CD14-positive monocyte (primary cell): ENCODE measurements around the gene KITLG. TPM values are rescaled to one million over a fixed set of nuclear protein-coding genes. Genes with fewer than 3 reads are reported as not detected.

Source experiments
- DNase-seq, 3 donors: peaks; one replicate each; pipeline ENCODE4 v3.0.0-alpha.2; 2011 to 2022
- H2AFZ ChIP-seq: 2 replicates; pipeline ENCODE4 v1.6.0; 2012; ENCODE audit warnings: mild to moderate bottlenecking, low read depth, low read length, inconsistent platforms; ENCODE audit not compliant: insufficient read depth, poor library complexity, severe bottlenecking
- H3K27ac ChIP-seq, 2 donors: 1 replicate in 1 of 2; 2 replicates in 1 of 2; pipeline ENCODE4 v1.5.1; 2012 to 2013; ENCODE audit warnings: low read length in 2 of 2, control low read depth in 1 of 2, inconsistent platforms in 1 of 2, low read depth in 1 of 2, mild to moderate bottlenecking in 1 of 2
- H3K27me3 ChIP-seq, 2 donors: one replicate each; pipeline versions ENCODE4 v1.6.0 to v1.6.1; 2011 to 2013; ENCODE audit warnings: low read length in 2 of 2; ENCODE audit not compliant: control insufficient read depth in 2 of 2, insufficient read depth in 2 of 2
- H3K36me3 ChIP-seq, 2 donors: replicated peaks in 1 of 2; 1 replicate in 1 of 2; 2 replicates in 1 of 2; pipeline versions ENCODE4 v1.5.1 to v1.6.1; 2012 to 2013; ENCODE audit warnings: low read length in 2 of 2, control low read depth in 1 of 2, inconsistent platforms in 1 of 2, mild to moderate bottlenecking in 1 of 2; ENCODE audit not compliant: insufficient read depth in 2 of 2, control insufficient read depth in 1 of 2
- H3K4me1 ChIP-seq, 2 donors: 1 replicate in 1 of 2; 2 replicates in 1 of 2; pipeline versions ENCODE4 v1.5.1 to v1.6.1; 2012 to 2013; ENCODE audit warnings: low read length in 2 of 2, control low read depth in 1 of 2, inconsistent platforms in 1 of 2, mild to moderate bottlenecking in 1 of 2, moderate library complexity in 1 of 2; ENCODE audit not compliant: insufficient read depth in 2 of 2, control insufficient read depth in 1 of 2
- H3K4me2 ChIP-seq: replicated peaks from 2 replicates; pipeline ENCODE3; 2012; ENCODE audit warnings: low read length, moderate library complexity, mild to moderate bottlenecking; ENCODE audit not compliant: poor library complexity, severe bottlenecking; ENCODE audit errors: extremely low read depth
- H3K4me3 ChIP-seq, 3 experiments: fragments of 200-600 bp in 1 of 3; sonication (generic) in 1 of 3; replicated peaks in 1 of 3; 1 replicate in 2 of 3; 2 replicates in 1 of 3; pipeline ENCODE4 v1.5.1; 2011 to 2013; ENCODE audit warnings: low read length in 3 of 3, mild to moderate bottlenecking in 3 of 3, control low read depth in 2 of 3, low read depth in 2 of 3, inconsistent platforms in 1 of 3, moderate library complexity in 1 of 3
- H3K79me2 ChIP-seq: 2 replicates; pipeline ENCODE4 v1.6.0; 2012; ENCODE audit warnings: mild to moderate bottlenecking, control low read depth, inconsistent platforms, low read length, moderate library complexity; ENCODE audit not compliant: insufficient read depth
- H3K9ac ChIP-seq: 2 replicates; pipeline ENCODE4 v1.6.0; 2017; ENCODE audit warnings: low read length, mild to moderate bottlenecking; ENCODE audit not compliant: insufficient read depth, poor library complexity, severe bottlenecking
- H3K9me3 ChIP-seq, 2 donors: replicated peaks in 1 of 2; 1 replicate in 1 of 2; 2 replicates in 1 of 2; pipeline versions ENCODE4 v1.5.1 to v1.6.1; 2012 to 2013; ENCODE audit warnings: low read length in 2 of 2, control low read depth in 1 of 2; ENCODE audit not compliant: control insufficient read depth in 1 of 2, insufficient read depth in 1 of 2
- H4K20me1 ChIP-seq: 2 replicates; pipeline ENCODE4 v1.6.0; 2012; ENCODE audit warnings: mild to moderate bottlenecking, low read length, control low read depth, moderate library complexity; ENCODE audit not compliant: insufficient read depth
- H3K27ac Mint-ChIP-seq, 7 donors: one replicate each; pipeline ENCODE4 v1.8.0; 2020; ENCODE audit warnings: mild to moderate bottlenecking in 7 of 7, mixed read lengths in 7 of 7, moderate library complexity in 6 of 7, inconsistent platforms in 2 of 7
- H3K27me3 Mint-ChIP-seq, 3 donors: one replicate each; pipeline ENCODE4 v1.8.0; 2021 to 2022; ENCODE audit warnings: low read depth in 3 of 3, mild to moderate bottlenecking in 3 of 3, mixed read lengths in 3 of 3, moderate library complexity in 3 of 3, inconsistent platforms in 1 of 3
- H3K36me3 Mint-ChIP-seq, 2 donors: one replicate each; pipeline ENCODE4 v1.8.0; 2020; ENCODE audit warnings: mixed read lengths in 2 of 2, inconsistent platforms in 1 of 2, mild to moderate bottlenecking in 1 of 2
- H3K4me1 Mint-ChIP-seq: one replicate; pipeline ENCODE4 v1.8.0; 2020; ENCODE audit warnings: mild to moderate bottlenecking, mixed read lengths
- H3K4me3 Mint-ChIP-seq, 2 donors: one replicate each; pipeline ENCODE4 v1.8.0; 2020; ENCODE audit warnings: mild to moderate bottlenecking in 2 of 2, mixed read lengths in 2 of 2, moderate library complexity in 1 of 2
- H3K9me3 Mint-ChIP-seq, 7 donors: one replicate each; pipeline ENCODE4 v1.8.0; 2020 to 2022; ENCODE audit warnings: mixed read lengths in 7 of 7, mild to moderate bottlenecking in 6 of 7, moderate library complexity in 6 of 7, inconsistent platforms in 2 of 7
- WGBS: methylation state at CpG from one replicate; pipeline ENCODE4 v1.1.5; 2013; ENCODE audit warnings: missing lambda C conversion rate; ENCODE audit not compliant: insufficient coverage; 5-methylcytosine and 5-hydroxymethylcytosine counted together
- intact Hi-C, 2 donors: fragments of 100-400 bp; cut with micrococcal nuclease; formaldehyde crosslinking; loops; one replicate each; pipeline versions ENCODE4 v1.15.0 to v1.15.1; 2023
- polyA plus RNA-seq, 3 donors: library from polyadenylated mRNA; depleted of rRNA in 1 of 3; unstranded in 2 of 3; stranded (reverse) in 1 of 3; fragments of 300-500 nt in 2 of 3; fragments of >200 nt in 1 of 3; fragmentation: Illumina TruSeq in 2 of 3; gene quantifications; 1 replicate in 2 of 3; 2 replicates in 1 of 3; pipeline ENCODE4 v1.2.3, GENCODE V29; 2012 to 2021
- TF ChIP-seq, protein P1 (sequence below): fragments of 200-600 bp; IDR thresholded peaks from one replicate; pipeline ENCODE4 v1.8.0; 2022; ENCODE audit warnings: antibody characterized with exemption, mild to moderate bottlenecking

Gene KITLG
- polyA plus RNA-seq, 3 donors, result 0.03 to 0.07 TPM; not detected in 1

DNA sequence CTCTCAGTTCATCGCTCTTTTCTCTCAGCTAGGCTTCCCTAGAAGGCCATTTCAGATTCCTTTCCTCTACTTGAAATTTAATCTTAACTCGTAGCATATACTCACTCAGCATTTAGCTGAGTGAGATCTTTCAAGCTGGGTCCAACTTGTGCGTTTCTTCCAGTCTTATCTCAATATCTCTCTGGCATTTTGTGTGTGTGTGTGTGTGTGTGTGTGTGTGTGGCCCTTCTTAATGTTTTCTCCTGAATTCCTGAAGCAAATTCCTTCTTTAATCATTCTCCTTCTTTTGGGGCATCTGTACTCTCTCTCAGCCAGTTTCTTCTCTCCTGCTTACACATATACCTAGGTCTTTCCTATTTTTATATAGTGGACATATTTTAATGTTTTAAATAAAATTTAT, 129.1 kb downstream of the KITLG start:
- no peaks in the 10 kb centered on the region for H3K27me3 ChIP-seq
- H3K9me3 Mint-ChIP-seq, result peaks cover 0 to 7% (median 2%) of the 10 kb centered on the region in 7 donors
- H3K9me3 ChIP-seq, result no peaks in the 10 kb centered on the region
- intact Hi-C loops, result no loop called here
- no peak overlapping the region for H3K4me2 ChIP-seq
- H3K4me1 ChIP-seq, result no peaks in the 10 kb centered on the region
- H2AFZ ChIP-seq, result no peak overlapping the region
- TF ChIP-seq, protein P1, sequence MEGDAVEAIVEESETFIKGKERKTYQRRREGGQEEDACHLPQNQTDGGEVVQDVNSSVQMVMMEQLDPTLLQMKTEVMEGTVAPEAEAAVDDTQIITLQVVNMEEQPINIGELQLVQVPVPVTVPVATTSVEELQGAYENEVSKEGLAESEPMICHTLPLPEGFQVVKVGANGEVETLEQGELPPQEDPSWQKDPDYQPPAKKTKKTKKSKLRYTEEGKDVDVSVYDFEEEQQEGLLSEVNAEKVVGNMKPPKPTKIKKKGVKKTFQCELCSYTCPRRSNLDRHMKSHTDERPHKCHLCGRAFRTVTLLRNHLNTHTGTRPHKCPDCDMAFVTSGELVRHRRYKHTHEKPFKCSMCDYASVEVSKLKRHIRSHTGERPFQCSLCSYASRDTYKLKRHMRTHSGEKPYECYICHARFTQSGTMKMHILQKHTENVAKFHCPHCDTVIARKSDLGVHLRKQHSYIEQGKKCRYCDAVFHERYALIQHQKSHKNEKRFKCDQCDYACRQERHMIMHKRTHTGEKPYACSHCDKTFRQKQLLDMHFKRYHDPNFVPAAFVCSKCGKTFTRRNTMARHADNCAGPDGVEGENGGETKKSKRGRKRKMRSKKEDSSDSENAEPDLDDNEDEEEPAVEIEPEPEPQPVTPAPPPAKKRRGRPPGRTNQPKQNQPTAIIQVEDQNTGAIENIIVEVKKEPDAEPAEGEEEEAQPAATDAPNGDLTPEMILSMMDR, result no peak
- DNase-seq, result no peak
- H3K4me1 Mint-ChIP-seq, result no peaks in the 10 kb centered on the region
- H3K36me3 Mint-ChIP-seq, result no peaks in the 10 kb centered on the region
- no peak overlapping the region for H3K9ac ChIP-seq
- no peaks in the 10 kb centered on the region for H4K20me1 ChIP-seq
- H3K4me3 ChIP-seq, result no peak overlapping the region
- no peaks in the 10 kb centered on the region for H3K36me3 ChIP-seq
- WGBS, result 92% methylated on average over 1 of the region's 3 CpGs
- no peak overlapping the region for H3K27ac Mint-ChIP-seq
- H3K27me3 Mint-ChIP-seq, result no peaks in the 10 kb centered on the region
- no peak overlapping the region for H3K27ac ChIP-seq
- H3K79me2 ChIP-seq, result no peaks in the 10 kb centered on the region
- no peak overlapping the region for H3K4me3 Mint-ChIP-seq

DNA sequence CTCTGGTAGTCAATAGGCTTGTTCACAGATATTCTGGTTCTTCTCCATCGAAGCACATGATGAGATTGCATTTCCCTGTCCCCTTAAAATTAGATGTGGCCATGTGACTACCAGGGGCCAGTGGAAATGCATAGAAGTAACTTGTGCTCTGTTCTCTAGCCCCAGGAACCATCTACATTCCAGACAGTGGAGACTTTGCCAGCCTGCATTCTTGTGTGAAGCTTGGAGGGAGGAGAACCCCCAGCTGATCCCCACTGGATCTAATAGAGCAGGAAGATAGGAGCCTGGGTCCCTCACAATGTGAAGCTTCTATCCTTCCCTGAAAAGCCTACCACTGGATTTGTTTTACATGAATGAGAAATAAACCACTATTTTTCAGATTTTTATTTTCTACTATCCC, 130.1 kb downstream of the KITLG start:
- 40% methylated on average over 1 of the region's 1 CpG for WGBS
- Histone ChIP-seq H3K36me3 (no peaks in the 10 kb centered on the region), H3K79me2 (no peaks in the 10 kb centered on the region), H3K4me1 (no peaks in the 10 kb centered on the region), H3K27me3 (no peaks in the 10 kb centered on the region), H2AFZ (no peak overlapping the region), H4K20me1 (no peaks in the 10 kb centered on the region), H3K4me2 (no peak overlapping the region), H3K9me3 (no peaks in the 10 kb centered on the region), H3K4me3 (no peak overlapping the region), H3K9ac (no peak overlapping the region), H3K27ac (no peak overlapping the region)
- H3K27me3 Mint-ChIP-seq, result no peaks in the 10 kb centered on the region
- H3K4me1 Mint-ChIP-seq, result no peaks in the 10 kb centered on the region
- H3K4me3 Mint-ChIP-seq, result no peak overlapping the region
- TF ChIP-seq, protein P1, result no peak
- H3K27ac Mint-ChIP-seq, result no peak overlapping the region
- peaks cover 0 to 5% (median 2%) of the 10 kb centered on the region in 7 donors for H3K9me3 Mint-ChIP-seq
- intact Hi-C loops, result no loop called here
- no peak for DNase-seq
- H3K36me3 Mint-ChIP-seq, result no peaks in the 10 kb centered on the region
